GM21723 (cell line): ENCODE data around the gene ARHGAP42.
"Not testable (repeated sequence)": the region's sequence is repeated elsewhere in the genome, so short reads cannot be mapped to it uniquely, and the experiment has no call there.

Source experiments
- ATAC-seq: cut with Tn5 transposase; IDR thresholded peaks from one replicate; pipeline ENCODE4 v1.9.1; 2021; ENCODE audit warnings: mild to moderate bottlenecking, moderate library complexity; ENCODE audit not compliant: unreplicated experiment

The ARHGAP42 gene, protein sequence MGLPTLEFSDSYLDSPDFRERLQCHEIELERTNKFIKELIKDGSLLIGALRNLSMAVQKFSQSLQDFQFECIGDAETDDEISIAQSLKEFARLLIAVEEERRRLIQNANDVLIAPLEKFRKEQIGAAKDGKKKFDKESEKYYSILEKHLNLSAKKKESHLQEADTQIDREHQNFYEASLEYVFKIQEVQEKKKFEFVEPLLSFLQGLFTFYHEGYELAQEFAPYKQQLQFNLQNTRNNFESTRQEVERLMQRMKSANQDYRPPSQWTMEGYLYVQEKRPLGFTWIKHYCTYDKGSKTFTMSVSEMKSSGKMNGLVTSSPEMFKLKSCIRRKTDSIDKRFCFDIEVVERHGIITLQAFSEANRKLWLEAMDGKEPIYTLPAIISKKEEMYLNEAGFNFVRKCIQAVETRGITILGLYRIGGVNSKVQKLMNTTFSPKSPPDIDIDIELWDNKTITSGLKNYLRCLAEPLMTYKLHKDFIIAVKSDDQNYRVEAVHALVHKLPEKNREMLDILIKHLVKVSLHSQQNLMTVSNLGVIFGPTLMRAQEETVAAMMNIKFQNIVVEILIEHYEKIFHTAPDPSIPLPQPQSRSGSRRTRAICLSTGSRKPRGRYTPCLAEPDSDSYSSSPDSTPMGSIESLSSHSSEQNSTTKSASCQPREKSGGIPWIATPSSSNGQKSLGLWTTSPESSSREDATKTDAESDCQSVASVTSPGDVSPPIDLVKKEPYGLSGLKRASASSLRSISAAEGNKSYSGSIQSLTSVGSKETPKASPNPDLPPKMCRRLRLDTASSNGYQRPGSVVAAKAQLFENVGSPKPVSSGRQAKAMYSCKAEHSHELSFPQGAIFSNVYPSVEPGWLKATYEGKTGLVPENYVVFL

DNA sequence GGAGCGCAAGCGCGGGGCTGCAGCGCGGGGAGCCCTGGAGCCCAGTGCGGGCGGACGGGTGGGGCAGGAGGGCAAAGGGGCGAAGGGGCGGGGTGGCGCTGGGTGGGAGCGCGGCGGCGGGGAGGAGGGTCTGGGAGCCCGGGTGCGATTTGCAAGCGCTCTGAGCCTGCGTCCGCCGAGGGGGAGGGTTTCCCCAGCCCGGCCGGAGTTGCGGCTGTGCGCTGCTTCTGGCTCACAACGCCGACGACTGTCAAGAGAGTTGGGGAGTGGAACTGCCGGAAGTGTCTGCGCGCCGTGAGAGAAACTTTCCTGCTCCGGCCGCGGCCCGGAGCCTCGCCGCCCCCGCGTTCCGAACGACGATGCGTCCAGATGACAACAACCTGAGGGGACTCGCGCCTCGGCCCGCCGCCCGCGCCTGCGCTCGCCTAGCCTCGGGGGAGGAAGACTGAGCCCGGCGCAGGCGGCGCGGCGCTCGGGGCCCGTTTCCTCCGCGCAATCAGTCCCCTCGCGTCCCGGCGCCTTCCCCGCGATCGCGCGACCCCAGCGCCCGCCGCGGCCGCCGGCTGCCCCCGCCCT lies at the start of gene ARHGAP42:
ARHGAP42 (plus strand) TSS at position 235 of the 576 bp plus-strand sequence. CDS start 391 bp downstream, outside the sequence.
- ATAC-seq = peak; percentile 77

DNA sequence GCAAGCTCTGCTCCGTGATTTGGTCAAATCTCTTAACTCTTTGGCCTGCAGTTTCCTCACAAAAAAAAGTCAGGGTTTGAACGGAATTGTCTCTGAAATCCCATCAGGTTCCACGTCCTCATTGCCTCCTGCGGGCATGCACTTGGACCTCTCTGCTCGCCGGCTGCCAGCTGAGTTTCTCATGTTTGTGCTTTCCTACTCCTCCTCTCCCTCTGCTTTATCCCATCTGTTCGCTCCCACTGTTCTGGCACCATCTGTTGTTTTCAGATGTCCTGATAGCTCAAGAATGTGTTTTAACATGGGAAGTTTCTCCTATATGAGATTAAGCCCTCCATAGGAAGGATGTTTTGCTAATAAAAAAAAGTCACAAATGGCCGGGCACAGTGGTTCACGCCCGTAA lies 49.4 kb upstream of the ARHGAP42 start:
- no peak for ATAC-seq

DNA sequence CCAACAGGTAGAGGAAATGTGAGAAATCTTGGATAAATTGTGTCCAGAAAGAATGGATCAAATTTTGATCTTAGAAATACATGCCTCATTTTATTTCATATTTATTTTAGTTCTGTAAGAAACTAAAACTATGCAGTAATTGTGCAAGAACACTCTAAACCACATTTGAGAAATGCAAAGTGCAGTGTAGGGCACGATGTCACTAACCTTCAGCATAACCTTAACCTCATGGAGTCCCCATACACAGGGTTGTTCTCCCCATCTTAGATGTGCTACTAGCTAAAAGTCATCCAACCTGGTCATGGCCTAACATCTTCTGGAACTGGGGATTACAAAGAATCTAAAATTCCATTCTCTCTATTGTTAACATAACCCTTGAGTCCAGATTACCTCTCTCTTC lies 48.4 kb upstream of the ARHGAP42 start:
- no peak for ATAC-seq

DNA sequence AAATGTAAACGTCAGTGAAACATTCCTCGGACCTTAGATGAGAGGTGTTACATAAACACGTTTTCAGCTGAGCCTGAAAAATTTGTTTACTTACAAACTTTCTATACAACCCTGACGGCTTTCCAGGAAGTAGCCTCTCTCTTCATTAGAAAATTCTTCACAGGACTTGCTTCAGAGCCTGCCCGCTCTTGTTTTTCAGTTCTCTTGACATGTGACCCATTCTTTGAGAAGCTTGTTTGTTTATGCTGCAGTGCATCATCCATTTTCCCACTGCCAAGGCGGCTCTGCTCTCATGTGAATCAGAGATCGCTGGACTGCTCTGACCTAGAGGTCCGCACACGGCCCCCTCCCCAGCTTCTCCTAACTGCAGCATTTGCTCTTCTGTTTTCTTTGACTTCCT lies 47.9 kb upstream of the ARHGAP42 start:
- no peak for ATAC-seq

DNA sequence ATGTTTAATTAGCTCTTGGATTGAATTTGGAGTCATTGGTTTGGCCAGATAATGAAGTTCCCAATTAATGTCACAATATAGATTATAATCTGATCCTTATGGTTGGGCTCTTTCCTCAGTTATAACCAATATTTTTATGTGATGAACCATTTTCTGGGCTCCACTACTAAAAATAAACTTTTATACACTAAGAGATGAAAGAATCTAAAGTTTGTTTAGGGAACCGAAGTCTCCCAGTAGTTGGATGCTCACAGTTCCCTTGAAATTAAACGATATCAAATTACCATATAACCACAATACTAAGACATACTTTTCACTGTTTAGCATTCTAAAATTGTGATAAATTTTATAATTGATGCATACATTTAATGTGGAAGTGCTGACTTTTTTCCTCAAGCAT lies 47.0 kb upstream of the ARHGAP42 start:
- no peak for ATAC-seq

DNA sequence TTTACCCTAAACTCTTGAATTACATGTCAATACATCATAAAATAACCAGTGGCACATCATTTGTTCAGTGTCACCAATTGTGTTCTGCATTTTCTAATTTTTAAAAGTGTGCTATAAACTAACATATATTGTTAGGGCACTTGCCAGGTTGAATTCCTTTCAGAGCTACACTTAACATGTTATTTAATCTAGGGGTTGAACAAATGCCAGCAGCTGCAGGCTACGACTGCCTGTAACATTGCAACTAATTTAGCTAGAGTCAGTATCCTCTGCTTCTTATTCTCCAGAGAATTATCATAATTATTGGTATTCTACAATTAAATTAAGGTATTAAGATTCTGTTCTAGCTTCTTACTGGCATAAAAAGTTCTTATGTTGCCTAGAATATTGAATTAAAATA lies 46.4 kb upstream of the ARHGAP42 start:
- ATAC-seq = no peak

DNA sequence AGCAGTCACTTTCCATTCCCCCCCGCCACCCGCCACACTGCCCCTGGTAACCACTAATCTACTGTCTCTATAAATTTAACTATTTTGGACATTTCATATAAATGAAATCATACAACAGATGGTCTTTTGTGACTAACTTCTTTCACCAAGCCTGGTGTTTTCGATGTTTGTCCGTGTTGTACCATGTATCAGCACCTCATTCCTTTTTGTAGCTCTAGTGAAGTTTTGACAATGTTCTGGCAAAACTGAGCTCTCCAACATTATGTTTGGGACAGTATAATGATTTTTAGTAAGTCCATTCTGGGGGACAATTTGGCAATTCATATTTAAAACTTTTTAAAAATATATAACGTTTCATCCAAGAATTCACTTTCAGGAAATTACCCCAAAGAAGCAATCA lies 45.6 kb upstream of the ARHGAP42 start:
- no peak for ATAC-seq

DNA sequence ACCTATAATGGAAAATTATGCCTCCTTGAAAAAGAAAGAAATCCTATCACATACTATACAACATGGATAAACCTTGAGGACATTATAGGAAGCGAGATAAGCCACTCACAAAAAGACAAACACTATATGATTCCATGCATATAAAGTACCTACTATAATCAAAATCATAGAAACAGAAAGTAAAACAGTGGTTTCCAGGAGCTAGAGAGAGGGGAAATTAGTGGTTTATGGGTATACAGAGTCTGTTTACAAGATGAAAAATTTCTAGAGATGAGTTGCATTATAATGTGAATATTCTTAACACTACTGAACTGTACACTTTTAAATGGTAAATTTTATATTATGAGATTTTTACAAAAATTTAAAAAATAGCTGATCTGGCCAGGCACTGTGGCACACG lies 40.5 kb upstream of the ARHGAP42 start:
- no peak for ATAC-seq

DNA sequence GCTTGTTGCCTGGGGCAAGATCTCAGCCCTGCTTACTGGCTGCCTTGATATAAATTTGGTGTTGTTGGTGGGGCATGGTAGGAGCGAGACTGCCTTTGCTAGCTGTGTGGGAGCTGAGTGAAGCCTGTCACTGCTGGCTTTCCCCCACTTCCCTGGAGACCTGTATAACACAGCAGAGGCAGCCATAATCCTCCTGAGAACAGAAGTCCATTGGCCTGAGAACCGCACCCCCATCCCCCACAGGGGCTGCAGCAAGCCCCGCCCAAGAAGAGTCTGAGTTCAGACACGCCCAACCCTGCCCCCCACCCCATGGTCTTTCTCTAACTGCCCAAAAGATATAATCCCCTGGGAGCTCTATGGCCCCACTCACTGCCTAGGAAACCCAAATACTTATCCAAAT lies 39.2 kb upstream of the ARHGAP42 start:
- ATAC-seq = no peak

DNA sequence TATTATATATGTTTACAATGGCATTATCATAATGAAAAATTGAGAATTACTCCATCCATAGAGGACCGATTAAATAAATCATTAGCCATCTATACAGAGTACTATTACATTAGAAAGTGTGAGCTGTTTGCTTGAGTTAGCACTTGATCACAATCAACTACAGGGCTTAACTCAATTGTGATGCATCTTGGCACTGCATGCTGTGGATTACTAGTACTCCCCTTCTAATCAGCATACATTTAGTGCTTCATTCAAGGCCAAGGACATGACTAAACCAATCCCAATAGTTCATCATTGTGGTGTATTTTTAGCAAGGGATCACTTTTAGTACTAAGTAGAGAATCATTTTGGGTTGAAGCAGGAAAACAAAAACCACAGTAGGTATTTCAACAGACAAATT lies 23.5 kb upstream of the ARHGAP42 start:
- ATAC-seq = no peak

DNA sequence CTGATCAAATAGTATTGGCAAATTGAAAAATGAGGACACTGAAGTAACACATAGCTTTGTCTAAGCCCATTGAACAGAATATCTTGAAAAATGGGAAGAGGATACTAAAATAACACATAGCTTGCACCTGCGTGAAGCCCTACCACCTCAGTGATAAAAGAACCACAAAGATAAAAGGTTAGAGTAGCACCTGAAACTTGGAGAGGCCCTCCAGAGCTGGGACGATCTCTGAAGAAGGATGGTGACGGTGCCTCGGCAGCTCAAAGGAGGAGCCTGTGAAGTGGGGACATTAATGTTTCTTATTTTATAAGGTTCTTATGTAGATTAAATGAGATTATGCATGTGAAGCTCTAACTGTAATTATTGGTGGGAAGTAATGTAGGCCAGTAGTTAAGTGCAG lies 23.1 kb upstream of the ARHGAP42 start:
- ATAC-seq = no peak

DNA sequence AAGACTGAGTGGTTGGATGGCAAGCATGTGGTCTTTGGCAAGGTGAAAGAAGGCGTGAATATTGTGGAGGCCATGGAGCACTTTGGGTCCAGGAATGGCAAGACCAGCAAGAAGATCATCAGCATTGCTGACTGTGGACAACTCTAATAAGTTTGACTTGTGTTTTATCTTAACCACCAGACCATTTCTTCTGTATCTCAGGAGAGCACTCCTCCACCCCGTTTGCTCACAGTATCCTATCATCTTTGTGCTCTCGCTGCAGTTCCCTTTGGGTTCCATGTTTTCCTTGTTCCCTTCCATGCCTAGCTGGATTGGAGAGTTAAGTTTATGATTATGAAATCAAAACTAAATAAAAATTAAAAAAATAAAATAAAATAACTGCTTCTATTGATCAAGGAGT lies 20.3 kb upstream of the ARHGAP42 start:
- not testable (repeated sequence) for ATAC-seq

DNA sequence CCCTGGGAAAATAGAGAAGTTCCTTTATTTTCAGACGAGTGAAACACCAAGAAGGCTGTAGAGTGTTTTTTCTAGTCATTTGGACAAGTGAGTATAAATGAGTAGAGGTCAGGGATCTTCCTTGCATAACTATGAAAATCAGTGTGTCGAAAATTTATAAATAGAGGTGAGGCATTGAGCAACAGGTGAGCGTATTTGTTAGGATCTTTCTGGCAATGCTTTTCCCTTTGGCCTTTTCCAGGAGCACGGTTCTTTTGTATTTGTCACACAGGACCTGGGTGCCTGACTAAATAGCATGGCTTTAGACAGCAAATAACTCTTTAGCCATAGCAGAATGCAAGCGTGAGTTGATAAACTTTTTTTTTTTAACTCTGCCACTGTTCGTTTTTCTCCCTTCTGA lies 19.6 kb upstream of the ARHGAP42 start:
- no peak for ATAC-seq

DNA sequence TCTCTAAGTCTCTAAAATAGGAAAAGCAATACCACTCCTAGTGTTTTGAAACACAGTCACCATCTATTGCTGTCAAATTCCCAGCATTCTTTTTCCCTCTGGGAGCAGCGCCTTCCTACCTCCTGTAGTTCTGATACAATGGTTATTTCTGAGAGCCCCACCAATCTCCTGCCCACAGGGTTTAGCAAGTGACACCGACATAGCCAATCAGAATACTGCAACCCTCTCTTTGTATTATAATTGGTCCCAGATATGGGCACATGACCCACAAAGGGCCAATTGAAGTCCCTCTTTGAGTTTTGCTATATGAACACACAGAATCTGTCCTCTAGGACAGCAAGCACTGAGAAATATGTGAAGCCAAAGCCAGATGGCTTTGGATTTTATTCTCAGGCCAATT lies 16.9 kb upstream of the ARHGAP42 start:
- no peak for ATAC-seq

DNA sequence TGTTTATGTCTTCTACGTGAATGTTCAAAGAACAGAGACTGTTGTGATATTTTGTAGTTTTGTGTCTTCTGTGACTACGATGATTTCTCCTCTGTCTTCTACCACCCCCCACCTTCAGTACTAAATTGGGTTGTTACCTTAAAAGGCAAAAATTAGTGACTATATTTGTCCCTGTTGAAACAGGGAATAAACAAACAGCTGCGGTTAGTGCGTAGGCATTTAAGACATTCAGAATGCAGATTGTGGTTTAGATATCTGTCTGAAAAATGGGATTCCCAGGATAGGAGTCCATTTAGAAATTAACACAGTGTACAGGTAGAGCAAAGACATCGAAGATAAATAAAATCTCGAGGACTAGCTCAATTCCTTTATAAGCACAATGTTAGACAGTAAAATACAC lies 15.6 kb upstream of the ARHGAP42 start:
- no peak for ATAC-seq

DNA sequence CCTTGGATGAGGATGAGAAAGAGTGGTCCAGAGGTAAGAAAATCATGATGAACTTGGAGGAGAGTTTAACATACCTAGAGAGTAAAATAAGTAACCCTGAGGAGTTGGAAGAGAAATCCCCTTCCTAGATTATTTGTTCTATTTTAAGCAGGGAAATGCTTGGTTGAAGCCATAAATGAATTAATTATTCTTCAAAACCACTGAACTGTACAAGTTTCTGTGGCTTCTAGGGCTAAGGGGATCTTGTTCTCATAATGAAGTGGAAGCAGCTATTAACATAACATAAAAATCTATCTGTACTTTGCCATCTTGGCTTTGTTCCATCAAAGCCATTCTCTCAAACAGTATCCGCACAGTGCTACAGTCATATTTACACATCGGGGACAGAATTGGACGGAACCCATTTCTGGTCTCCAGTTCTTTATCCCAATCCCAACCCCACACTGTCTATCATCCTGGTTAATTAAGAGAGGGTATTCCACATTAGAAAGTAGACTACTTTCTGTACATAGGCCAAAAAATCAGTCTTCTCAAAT lies 14.5 kb upstream of the ARHGAP42 start:
- no peak for ATAC-seq

DNA sequence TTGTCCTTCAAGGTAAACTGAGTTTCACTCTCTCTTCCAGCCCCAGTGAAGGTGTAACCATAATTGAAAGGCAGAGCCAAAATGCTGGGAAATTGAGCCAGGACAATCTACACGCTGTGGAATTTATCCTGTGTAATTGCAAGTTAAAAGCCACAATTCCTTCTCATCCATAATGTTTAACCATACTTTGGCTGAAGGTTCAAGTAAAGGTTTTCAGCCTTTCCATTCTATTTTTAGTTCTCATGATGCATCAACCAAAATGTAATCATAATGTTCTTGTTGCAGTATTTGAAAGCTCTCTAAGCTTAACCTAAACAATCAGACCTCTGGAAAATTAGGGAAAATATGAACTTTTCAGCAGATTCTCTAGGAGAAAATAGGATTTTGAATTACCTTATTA lies 14.0 kb upstream of the ARHGAP42 start:
- no peak for ATAC-seq

DNA sequence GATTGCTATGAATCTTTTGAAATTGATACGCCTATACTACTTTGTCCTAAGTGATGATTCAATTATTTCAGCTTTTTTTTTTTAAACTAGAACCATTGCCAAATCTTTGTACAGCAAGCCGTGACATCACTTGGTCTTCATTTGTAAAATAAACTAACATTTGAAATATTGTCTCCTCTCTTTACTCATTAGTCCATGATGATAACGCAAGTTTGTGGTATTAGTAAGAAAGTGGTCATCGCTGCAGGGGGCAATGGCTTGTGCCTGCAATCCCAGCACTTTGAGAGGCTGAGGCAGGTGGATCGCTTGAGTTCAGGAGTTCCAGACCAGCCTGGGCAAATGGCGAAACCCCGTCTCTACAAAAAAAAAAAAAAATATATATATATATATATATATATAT lies 12.9 kb upstream of the ARHGAP42 start:
- no peak for ATAC-seq

DNA sequence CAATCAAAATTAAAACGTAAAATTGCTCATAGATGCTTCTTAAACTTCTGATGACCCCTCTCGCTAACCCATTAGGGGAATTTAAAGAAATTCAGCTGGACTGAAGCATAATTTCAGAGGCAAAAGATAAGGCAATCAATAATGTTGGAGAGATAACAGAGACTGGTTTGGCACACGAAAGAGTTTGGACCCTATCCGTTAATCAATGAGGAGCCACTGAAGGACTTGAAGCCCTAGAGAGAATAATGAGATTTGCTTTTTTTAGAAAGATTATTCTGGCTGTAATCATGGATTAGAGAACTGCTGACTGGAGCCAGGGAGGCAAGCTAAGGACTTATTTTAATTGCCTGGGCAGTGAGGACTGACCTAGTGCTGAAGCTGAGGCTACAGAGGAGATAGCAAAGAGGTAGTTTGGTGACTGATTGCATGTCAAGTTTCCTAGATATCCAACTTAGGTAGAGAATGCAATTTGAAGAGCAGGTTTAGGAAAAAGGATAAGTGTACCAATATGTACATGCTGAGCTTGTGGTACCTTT lies 11.9 kb upstream of the ARHGAP42 start:
- no peak for ATAC-seq

DNA sequence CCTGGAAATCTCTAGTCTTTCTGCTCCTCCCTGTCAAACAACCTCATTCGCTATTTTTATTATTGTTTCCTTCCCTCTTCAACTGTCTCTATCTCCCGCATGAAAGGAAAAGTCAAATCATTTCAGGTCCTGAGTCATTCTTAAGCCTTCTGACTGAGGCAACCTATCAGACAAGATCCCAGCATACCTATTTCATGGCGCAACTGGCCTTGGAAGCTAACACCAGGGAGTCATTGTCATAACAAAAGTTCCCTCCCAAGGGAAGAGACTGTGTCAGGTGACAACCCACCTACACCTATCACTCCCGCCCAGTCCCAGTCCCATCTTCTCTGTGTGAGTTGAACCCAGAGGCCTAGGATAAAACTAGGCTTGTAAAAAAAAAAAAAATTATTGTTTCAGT lies 10.2 kb upstream of the ARHGAP42 start:
- ATAC-seq = no peak

DNA sequence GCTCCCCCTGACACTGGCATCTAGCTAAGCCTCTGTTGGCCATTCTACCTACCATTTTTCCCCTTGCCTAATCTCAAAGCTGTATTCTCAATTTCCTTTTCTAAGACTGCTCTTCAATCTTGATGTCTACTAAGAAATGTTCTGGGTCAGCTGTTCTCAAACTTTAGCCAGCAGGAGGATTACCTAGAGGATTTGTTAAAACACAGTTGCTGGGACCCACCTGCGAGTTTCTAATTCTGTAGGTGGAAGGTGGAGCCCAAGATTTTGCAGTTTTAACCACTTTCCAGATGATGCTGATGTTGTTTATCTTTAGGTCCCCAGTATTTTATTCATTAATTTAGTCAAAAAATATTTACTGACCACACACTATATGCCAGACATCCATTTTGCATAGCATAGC lies 9.3 kb upstream of the ARHGAP42 start:
- no peak for ATAC-seq
